CD4-positive, alpha-beta T cell treated with Interleukin-1 beta for 1 hour (primary cell): ENCODE data around the gene ZNF324.
"Not testable (repeated sequence)": the region's sequence is repeated elsewhere in the genome, so short reads cannot be mapped to it uniquely, and the experiment has no call there.

Experiments
- DNase-seq, 2 donors: peaks; one replicate each; pipeline ENCODE4 v3.0.0-alpha.2; 2020 to 2022

ZNF324 gene

DNA sequence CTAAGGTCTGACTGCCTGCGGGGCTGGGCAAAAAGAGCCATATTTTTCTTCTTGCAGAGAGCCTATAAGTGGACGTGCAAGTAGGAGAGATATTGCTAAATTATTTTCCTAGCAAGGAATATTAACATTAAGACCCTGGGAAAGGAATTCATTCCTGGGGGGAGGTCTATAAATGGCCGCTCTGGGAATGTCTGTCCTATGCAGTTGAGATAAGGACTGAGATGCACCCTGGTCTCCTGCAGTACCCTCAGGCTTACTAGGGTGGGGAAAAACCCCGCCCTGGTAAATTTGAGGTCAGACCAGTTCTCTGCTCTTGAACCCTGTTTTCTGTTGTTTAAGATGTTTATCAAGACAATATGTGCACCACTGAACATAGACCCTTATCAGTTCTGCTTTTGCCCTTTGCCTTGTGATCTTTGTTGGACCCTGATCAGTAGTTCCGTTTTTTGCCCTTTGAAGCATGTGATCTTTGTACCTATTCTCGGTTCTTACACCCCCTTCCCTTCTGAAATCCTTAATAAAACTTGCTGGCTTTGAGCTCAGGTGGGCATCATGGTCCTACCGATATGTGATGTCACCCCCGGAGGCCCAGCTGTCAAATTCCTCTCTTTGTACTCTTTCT, 40.8 kb downstream of the ZNF324 start:
- DNase-seq = not testable (repeated sequence)

DNA sequence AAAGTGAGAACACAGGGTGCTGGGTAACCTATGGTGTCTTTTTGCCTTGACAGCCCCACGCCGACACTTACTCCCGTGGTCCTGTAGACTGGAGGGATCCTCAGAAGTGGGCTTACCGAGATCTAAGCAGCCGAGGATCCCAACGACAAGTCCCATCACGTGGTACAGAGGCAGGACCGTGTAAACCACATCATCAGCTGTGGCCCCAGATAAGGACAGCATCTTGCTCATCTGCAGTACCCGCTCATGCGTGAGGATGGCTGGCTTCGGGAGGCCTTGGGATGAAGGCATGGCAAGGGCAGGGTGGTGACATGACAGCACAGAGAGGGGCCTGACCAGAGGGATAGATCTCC, 42.8 kb downstream of the ZNF324 start:
- no peak for DNase-seq

DNA sequence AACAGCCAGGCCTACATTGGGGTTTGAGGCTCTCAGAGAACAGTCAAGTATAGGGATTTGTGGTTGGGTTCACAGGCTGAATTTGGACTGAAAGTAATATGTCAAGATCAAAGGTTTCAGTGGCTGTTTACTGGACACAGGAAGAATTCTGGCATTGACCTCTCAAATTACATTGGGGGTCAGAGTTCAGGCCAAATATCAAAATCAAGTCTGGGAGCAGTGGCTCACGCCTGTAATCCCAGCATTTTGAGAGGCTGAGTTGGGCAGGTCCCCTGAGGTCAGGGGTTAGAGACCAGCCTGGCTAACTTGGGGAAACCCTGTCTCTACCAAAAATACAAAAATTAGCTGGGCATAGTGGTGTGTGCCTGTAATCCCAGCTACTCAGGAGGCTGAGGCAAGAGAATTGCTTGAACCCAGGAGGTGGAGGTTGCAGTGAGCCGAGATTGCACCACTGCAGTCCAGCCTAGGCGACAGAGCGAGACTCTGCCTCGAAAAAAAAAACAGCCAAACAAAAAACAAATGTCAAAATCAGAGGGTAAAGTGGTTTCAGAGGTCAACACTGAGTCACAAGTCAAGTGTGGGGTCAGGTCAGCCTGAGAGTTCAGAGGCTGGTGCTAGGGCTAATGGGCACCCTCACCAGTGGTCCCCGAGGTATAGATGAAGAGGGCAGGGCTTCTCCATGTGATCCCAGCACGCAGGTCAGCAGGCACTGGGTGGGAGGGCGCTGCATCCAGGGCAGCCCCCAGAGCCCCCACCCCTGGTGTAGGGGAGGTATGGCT, 43.4 kb downstream of the ZNF324 start:
- no peak for DNase-seq

DNA sequence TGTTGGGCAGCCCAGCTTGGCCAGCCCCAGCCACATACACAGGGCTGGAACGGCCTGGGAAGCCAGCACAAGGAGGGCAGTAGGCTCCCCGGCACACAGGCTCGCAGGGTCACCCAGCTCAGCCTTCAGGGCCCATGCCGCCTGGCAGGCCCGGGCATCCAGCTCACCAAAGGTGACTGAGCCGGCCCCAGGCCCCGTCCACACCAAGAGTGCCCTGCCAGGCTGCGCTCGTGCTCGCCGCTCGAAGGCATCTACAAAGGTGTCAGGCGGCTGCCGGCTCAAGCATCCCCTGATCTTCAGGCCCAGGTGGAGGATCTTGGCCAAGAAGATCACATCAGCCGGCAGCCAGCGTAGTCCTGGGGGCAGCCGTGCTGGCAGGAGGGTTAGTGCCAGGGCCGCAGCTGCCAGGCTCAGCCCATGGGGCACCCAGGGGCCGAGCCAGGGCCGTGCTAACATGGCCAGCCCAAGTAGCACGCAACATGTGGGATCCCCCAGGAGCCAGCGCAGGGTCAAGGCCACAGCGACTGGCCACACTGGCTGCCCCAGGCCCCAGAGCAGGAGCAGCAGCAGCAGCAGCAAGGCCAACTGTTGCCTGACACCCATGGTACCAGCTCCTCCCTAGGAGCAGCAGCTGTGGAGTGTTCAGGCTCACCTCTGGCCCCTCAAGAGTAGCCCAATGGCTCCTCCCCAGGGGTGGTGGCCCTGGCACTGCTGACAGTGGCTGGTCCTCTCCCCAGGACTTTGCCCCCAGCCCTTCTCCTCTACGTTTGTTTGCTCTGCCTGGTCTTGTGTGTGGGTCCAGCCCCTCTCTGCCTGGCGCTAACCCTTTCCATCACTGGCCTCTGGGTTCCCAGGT, 44.7 kb downstream of the ZNF324 start, which contains the start of gene SLC27A5:
TSS of gene SLC27A5 (minus strand) at position 640 of the 856 bp plus-strand sequence. CDS start at position 603, 37 bp downstream.
- no peak for DNase-seq

DNA sequence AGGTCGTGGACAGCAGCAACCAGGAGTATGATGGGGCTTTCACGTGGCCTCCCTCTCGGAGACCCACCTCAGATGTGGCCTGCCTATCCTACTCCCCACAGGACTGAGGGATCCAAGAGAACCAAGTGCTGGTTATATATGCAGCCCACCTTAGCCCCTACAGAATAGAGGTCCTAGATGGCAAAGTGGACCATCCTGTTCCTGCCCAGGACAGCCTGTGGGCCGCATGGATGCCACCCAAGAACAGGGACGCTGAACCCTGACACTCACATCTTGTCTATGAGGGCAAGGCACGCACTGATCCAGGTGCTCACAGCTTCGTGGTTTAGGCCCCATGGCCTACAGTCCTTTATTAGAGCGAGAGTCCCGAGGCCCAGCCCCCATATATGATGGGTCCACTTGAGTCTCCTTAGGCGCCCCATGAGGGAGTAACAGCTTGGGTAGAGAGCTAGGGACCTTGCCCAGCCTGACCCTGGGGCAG, 46.4 kb downstream of the ZNF324 start:
- no peak for DNase-seq

DNA sequence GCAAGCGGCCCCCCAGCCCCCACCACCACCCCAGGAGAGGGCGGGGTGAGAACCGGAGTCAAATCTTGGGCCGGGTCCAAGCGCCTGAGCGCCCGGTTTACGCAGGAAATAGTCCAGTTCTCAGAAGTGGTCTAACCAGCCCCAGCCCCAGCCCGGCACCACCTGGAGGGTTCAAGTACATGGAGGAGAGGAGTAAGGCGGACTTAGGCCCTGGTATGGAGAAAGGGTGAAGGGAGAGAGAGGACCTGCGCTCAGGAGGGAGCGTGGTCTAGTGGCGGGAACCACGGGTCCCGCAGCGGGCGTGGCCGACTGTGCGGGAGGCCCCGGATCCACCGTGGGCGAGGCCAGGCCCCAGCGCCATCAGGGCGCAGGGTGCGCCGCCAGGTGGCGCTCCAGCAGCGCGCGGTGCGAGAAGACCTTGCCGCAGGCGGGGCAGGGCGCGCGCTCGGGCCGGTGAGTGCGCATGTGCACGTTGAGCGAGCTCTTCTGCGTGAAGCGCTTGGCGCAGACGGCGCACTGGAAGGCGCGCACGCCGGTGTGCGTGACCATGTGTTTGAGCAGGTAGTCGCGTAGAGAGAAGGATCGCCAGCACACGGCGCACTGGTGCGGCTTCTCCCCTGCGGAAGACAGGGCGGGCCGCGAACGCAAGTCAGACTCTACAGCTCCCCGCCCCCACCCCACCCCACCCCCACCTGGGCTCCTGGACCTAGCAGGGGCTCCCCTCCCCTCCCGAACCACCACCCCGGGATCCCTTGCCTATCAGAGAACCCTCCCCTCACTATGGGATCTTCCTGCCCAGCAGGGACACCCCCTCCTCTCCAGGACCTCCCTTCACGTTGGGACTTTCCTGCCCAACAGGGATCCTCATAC, 47.0 kb downstream of the ZNF324 start:
- DNase-seq = peak; percentile 93 to 94

DNA sequence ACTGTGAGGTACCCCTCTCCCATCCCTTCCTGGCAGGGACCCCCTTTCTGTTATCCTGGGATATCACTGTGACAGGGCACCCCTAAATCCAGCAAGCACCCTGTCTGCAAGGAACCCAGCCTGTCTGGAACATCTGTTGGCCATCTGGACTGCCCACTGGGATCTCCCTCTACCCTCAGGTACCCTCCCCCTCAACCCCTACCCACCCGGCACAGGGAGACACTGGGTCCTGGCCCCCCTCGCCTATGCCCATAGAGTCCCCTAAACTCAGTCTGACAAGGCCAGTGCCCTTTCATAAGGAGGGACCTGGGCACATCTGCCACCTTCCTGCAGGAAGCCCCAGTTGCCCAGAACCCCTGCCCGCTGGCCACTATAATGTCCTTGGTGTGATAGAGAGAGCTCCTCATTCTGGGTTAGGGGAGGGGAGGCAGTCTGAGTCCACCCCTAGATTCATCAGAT, 47.7 kb downstream of the ZNF324 start:
- DNase-seq = no peak

DNA sequence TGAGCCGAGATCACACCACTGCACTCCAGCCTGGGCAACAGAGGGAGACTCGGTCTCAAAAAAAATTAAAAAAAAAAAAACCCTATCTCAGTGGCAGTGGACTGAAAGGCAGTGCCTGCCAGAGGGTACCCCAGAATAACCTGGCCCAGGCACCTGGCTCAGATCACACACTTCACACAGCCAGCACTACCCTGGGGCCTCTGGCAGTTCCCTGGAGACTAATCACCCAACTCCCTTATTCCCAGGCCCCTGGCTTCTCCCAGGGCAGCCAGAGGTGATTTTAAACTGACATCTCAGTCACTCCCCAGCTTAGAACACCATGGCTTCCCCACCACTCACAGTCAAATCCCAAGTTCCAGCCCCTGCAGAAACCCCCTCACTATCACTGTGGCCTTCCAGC, 48.4 kb downstream of the ZNF324 start:
- no peak for DNase-seq

DNA sequence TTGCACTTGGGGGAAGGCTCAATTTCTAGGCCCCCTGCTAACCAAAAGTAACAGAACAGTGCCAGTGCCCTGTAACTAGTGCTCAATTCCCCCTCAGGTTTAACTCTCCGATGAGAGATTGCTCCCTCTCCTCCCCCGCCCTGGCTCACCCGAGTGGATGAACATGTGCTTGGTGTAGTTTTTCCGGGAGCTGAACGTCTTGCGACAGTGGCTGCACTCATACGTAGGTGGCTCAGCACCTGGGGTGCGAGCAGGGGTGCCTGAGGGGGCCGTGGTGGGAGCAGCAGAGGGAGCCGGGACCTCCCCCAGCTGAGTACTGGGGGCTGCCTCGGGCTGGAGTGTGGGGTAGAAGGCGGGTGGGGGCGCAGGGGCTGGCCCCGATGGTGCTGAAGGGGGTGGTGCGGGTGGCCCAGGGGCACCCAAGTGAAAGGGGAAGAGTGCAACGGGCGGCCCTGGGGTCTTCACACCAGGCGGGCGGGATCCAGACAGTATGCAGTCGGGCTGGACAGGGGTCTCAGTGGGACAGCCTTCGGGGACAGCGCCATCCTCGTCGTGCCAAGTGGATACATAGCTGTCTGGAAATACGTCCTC, 49.5 kb downstream of the ZNF324 start:
- DNase-seq = no peak

DNA sequence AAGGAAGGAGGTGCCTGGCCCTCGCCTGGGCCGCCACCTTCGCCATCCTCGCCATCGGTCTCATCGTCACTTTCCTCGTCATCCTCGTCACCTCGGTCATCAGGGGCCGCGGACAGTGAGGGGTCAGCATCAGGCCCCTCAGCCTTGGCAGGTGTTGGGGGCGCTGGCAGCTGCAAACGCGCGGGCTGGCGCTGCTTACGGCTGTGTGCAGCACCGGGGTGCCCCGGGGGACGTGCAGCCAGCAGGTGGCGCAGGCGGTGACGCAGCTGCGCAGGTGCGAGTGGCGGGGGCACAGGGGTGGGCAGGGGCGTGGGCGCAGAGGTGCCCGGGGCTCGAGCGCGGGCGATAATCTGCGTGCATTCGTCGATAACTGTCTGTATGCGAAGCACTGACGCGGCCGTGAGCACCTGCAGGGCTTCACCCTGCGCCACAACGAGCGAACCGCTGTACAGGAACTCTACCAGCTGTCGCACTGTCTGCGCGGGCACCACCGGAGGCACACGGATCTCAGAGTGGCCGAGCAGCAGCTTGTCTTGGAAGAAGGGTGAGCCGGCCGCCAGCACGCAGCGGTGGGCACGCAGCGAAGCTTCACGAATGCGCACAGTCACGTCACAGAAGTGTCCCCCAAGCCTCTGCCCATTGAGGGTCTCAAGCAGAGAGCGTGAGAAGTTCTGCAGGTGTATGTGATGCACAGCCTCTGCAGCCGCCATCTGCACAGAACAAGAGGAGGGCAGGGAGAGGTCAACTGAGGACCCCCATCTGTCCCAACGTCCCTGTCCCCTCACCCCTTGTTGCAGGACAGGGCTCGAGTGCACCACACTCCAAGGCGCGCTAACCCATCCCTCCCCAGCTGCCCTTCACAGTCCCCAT, 50.3 kb downstream of the ZNF324 start:
- DNase-seq = no peak

DNA sequence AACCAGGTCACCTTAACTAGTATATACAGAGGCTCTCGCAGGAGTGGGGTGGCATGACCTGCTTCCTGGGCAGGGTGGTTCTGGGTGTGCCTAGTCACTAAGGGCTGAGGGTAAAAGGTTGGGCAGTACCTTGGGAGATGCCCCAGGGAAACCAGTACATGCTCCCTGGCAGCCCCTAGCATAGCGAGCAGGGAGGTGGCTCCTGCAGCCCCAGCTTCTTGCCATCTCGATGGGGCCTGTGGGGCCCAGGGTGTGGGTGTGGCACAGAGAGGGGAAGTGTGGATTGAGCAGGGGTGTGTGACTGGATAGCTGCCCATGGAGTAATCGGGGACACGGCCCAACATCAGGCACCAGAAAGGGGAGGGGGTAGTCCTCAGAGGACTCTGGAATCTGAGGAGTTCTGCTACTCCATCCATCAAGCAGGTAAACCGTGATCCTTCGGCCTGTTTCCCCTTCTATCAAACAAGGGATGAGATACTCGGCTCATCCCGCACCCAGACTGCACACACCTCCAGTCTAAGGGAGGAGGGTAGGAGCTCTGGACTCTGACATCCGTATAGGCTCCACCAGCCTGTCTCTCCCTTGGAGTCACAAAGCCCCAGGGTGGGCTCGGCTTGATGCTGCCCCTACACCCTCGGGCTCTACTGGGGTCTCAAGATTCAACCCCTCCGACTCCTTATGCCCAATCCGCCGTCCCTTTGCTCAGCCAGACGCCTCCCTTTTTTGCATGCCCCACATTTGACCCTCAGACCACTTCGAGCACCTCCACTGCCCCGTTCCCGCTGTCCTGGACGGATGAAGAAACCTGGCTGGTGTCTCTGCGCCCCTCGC, 51.6 kb downstream of the ZNF324 start:
- DNase-seq = peak in 1 of 2 donors; percentile 11

DNA sequence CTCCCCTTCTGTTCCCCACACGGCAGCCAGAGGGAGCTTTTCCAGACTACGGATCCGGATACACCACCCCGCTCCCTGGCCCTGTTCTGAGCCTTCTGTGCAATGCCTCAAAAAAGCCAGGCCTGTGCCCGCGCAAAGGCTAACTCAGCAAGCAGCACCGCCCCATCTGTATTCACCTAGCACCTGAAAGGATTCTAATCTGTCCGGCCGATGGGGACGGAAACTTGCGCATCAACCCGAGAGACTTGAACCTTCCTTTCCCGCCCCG, 52.1 kb downstream of the ZNF324 start:
- peak; percentile 48 to 56 for DNase-seq

DNA sequence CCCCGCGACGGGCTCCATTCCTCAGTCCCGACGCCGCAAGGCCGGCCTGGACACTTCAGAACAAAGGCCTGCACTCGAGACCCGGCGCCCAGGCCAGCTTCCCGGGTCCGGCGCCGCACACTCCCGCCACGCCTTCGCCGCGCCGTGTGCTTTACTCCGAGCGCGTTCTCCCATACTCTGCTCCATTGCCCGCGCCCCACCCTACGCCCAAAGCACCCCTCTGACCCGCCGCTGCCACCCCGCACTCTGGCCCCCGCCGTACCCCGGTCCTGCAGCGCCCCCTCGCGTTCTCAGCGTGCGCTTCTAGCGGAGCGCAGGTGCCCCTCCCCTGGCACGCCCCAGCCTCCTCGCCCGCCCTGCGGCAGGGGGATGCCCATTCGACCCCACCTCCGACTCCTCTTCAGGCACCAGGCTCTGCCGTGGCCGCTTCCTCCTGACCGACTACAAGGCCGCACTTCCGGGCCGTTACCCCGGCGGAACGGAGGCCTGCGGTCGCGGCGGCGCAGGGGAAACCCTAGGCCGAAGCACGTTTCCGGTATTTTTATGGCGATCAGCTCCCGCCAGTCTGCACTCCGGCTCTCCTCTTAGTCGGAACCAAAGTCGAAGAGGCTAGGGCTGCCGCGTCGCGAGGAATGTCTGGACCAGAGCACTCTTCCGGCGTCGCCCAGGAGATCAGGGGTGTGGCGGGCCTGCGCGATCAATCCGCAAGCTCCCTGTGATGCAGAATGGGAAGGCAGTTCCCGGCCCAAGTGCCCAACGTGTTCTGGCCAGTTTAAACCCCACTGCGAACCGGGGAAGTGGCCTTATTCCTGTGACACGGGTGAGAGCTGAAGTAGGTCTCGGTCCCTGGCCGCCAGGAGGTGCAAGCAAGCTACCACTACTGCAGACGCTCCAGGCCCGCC, 52.7 kb downstream of the ZNF324 start, which contains the start of gene ZBTB45:
TSS of gene ZBTB45 (minus strand) at position 456 of the 902 bp plus-strand sequence. CDS start 2,137 bp downstream, outside the sequence.
- peak; percentile 93 to 94 for DNase-seq

DNA sequence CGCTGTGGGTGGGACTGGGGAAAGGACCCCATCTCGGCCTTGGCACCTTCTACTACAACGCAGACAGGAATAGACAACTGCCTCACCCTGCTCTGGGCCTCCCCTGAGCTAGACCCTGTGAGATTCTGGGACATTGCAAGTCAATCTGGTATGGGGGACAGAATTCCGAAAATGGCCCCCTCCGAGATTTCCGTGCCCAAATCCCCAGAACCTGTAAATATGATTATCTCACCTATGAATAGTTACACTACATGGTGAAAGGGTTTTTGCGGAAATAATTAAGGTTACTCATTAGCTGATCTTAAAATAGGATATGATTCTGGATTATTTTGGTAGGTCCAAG, 53.3 kb downstream of the ZNF324 start:
- no peak for DNase-seq

DNA sequence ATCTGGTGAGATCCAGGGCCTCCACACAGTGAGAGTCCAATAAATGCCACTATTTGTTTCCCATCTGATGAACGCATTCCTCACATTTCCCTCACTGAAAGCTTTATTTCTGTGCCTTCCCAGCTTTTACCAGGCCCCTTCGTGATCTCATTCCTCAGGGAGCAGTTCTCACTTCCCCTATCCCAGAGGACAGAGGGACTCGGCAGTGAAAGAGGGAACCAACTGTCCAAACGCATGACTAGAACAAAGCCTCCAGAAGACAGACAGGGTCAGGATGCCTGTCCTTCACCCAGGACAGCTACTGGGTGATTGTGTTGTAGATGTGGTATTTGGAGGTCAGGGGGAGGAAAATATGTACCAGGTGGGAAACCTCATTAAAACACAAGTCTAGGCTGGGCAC, 54.8 kb downstream of the ZNF324 start:
- no peak for DNase-seq

DNA sequence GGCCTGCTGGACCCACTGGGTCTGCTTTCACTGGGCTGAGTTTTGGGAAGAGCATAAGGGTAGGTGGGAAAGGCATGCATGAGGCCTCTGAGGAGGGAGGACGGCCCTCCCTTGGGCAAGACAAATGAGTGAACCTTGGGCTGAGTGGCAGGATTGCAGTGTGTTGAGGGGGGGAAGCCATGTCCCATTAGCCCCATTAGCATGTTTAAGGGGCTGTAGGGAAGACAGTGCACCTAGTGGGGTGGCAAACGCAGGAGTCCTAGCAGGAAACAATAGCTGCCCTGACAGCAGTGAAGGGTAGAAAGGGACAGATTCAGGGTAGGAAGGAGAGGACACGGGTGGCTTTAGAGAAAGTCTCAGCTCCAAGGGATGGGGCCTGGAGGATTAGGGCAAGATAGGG, 55.8 kb downstream of the ZNF324 start:
- no peak for DNase-seq
